GM21423 (cell line): Measurements from ENCODE around the gene LRP11.

Source experiments
- ATAC-seq: cut with Tn5 transposase; IDR thresholded peaks from one replicate; pipeline ENCODE4 v1.9.1; 2021; ENCODE audit warnings: mild to moderate bottlenecking, moderate library complexity; ENCODE audit not compliant: unreplicated experiment

Gene LRP11

DNA sequence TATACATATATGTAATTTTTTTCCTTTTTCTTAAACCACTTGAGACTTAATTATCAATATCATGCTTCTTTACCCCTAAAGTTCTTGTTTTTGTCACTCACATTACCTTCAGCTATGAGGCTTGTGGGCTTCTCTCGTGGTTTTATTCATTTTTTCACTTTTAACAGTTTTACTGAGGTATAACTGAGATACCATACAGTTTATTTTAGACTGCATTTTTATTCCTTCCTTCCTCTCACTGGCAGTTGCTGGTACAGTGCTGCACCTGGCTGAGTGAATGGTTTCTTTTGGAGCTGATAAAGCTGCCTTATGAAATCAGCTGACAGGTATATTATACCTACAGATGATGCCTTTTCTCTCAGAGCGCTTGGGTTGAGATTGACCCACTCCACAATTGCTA, 54.4 kb downstream of the LRP11 start:
- no peak for ATAC-seq

DNA sequence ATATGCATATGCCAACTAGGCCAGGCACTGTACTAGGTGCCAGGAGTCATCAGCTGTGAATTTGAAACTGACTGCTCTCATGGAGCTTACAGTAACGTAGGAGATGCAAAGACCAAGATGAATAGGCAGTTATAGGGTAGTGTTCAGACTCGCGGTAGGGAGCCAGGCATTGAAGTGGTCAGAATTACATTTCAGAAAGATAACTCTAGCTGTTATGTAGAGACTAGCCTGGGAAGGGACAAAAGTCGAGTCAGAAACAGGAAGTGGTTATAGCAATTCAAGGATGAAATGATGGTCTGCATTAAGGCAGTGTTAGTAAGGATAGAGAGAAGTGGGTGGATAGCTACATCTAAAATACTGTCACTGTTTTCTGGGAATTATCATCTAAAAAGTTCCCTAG, 58.0 kb downstream of the LRP11 start:
- ATAC-seq: no peak

DNA sequence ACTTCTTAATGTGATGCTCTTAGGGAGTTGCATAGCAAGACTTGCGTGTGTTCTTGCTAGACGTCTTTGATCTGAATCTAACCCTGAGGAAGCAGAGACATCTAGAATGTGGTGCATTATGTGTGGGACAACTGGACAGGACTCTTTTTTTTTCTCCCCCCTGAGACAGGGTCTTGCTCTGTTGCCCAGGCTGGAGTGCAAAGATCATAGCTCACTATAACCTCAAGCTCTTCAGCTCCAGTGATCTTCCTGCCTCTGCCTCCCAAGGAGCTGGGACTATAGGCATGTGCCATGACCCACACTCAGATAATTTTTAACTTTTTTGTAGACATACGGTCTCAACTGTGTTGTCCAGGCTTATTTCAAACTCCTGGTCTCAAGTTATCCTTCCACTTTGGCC, 80.6 kb downstream of the LRP11 start:
- ATAC-seq: no peak

DNA sequence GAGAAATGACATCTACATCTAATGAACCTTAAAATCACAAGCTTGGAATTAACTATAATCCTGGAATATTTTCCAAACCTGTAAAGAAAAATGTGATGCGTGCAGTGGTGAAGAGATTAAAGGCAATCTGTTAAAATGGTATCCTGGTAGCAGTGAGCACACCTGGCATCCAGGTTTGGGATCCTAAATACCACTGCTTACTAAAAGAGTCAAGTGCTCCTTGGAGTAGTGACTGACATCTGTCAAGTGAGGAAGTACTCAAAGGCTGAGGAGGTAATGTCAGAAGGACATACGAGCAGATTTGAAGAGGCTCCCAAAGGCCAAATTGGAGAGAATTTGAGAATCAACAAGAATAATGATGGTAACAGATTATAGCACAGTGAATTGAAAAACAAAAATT, 81.8 kb downstream of the LRP11 start:
- no peak for ATAC-seq

DNA sequence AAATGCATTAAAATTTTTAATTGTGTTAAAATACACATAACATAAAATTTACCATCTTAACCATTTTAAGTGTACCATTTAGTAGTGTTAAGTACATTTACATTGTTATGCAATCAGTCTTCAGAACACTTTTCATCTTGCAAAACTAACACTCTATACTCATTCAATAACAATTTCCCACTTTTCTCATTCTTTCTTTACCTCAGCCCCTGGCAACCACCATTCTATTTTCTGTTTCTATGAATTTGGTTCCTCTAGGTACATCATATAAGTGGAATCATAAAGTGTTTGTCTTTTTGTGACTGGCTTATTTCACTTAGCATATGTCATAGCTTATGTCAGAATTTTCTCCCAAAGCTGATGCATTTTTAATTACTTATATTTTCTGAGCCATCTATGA, 82.4 kb downstream of the LRP11 start:
- no peak for ATAC-seq

DNA sequence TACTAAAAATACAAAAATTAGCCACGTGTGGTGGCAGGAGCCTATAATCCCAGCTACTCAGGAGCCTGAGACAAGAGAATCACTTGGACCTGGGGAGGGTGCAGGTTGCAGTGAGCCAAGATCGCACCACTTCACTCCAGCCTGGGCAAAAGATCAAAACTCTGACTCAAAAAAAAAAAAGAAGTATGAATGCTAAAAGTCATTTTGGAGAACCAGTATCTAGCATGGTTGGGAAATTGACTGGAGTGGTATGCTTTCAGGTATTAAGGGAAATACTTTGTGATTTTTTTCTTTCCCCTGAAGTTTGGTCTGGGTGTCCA, 84.6 kb downstream of the LRP11 start:
- ATAC-seq: no peak

DNA sequence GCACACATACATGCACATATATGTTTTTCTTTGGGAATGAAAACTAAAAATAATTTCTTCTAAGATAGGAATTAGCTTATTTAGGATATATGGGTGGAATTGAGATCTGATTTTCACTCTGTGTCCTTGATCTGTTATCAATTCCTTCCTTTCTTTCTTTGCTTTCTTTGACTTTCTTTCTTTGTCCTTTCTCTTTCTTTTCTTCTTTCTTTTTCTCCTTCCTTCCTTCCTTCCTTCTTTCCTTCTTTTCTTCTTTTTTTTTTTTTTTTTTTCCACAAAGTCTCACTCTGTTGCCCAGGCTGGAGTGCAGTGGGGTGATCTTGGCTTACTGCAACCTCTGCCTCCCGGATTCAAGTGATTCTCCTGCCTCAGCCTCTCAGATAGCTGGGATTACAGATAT, 86.5 kb downstream of the LRP11 start:
- no peak for ATAC-seq

DNA sequence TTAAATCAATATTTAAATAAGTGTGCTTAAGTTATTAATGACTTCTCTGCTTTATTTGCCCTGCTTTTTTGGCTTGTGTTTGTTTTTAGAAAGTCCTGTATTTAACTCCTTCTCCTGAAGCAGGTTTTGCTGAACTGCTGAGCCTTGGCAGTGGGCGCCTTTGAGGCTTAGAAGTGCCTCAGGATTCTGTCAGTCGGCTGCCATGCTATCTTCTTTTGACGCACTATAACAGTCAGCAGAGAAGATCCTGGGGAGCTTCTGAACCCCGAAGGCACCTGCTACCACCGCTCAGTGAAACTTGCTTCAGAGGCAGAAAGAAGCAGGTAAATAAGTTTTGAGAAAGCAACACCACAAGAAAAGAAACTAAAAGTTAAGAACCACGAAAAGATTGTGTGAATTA, 92.2 kb downstream of the LRP11 start:
- ATAC-seq: no peak

DNA sequence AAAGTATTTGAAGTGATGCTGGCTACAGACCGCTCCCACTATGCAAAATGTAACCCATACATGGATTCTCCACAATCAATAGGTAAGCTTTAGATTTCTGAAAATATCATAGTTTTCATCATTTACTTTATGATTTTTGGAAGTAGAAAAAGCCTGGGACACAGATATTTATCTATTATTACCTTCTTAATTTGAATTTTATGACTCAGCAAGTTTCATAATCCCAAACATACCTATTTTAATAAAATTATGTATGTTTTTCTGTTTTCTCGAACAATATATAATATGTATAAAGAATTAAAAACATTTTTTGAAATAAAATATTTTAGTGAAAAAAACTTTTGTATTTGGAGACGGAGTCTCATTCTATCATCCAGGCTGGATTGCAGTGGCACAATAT, 93.0 kb downstream of the LRP11 start:
- ATAC-seq: no peak

DNA sequence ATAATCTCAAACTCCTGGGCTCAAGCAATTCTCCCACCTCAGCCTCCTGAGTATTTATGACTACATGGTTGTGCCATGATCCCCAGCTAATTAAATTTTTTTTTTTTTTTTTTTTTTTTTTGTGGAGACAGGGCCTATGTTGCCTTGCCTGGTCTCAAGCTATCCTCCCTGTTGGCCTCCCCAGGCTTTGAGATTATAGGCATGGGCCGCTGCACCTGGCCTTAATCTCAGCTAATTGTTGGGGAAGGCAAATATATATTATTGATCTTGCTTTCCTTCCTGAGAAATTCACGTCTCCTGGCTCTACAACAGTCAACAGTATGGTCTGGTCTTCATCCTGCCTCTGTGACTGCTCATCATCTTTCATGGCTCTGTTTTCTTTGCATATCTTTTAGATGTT, 94.5 kb downstream of the LRP11 start:
- no peak for ATAC-seq
